ENCODE results near the gene DNAJB2.
A peak's percentile ranks its signal among the peaks of the same experiment; 100 is the strongest.
"Not testable (repeated sequence)": the region's sequence is repeated elsewhere in the genome, so short reads cannot be mapped to it uniquely, and the experiment has no call there.

The DNAJB2 gene

GRCh38 chr2:219302412-219302968 lies 23.3 kb downstream of the DNAJB2 start:
- H3K27ac ChIP-seq (ENCODE audit: low read depth, low read length) = no peak overlapping the region
- peaks cover 32% of the 10 kb centered on the region for H3K27me3 ChIP-seq (ENCODE audit: insufficient read depth, low read length)
- H3K4me3 ChIP-seq (ENCODE audit: low read depth, low read length) = no peak overlapping the region
- no peak overlapping the region for H2AFZ ChIP-seq (ENCODE audit: low read length, unreplicated experiment)
- H3K79me2 ChIP-seq (ENCODE audit: control insufficient read depth, insufficient read depth, low read length, unreplicated experiment) = no peaks in the 10 kb centered on the region
- no peaks in the 10 kb centered on the region for H3K4me1 ChIP-seq (ENCODE audit: control insufficient read depth, insufficient read depth, low read length, unreplicated experiment)
- no peaks in the 10 kb centered on the region for H3K36me3 ChIP-seq (ENCODE audit: insufficient read depth, low read length)

GRCh38 chr2:219304223-219304622 lies 25.1 kb downstream of the DNAJB2 start:
- H3K27ac ChIP-seq (ENCODE audit: low read depth, low read length) = no peak overlapping the region
- no peak overlapping the region for H2AFZ ChIP-seq (ENCODE audit: low read length, unreplicated experiment)
- no peak overlapping the region for H3K4me3 ChIP-seq (ENCODE audit: low read depth, low read length)
- H3K36me3 ChIP-seq (ENCODE audit: insufficient read depth, low read length) = no peaks in the 10 kb centered on the region
- peaks cover 5% of the 10 kb centered on the region for H3K4me1 ChIP-seq (ENCODE audit: control insufficient read depth, insufficient read depth, low read length, unreplicated experiment)
- no peaks in the 10 kb centered on the region for H3K79me2 ChIP-seq (ENCODE audit: control insufficient read depth, insufficient read depth, low read length, unreplicated experiment)
- H3K27me3 ChIP-seq (ENCODE audit: insufficient read depth, low read length) = peaks cover 35% of the 10 kb centered on the region

DNA sequence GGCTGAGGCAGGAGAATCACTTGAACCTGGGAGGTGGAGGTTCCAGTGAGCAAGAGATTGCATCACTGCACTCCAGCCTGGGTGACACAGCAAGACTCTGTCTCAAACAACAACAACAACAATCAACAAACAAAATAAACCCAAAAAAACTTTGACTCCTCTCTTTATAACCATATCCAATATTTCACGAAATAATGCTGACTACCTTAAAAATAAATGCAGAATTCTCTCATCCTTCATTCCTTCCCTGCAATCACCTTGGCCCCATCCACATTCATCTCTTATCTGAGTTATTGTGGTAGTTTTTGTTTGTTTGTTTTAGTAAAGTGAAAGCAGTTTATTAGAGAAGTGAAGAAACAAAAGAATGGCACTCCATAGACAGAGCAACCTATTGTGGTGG lies 26.9 kb downstream of the DNAJB2 start:
- Histone ChIP-seq H3K27me3 (ENCODE audit: insufficient read depth, low read length) (peaks cover 48% of the 10 kb centered on the region), H2AFZ (ENCODE audit: low read length, unreplicated experiment) (no peak overlapping the region)

GRCh38 chr2:219308142-219309101 lies 29.3 kb downstream of the DNAJB2 start:
- Histone ChIP-seq H3K4me3 (ENCODE audit: low read depth, low read length) (peak overlapping the region; percentile 77), H3K36me3 (ENCODE audit: insufficient read depth, low read length) (no peaks in the 10 kb centered on the region), H3K27ac (ENCODE audit: low read depth, low read length) (peak overlapping the region; percentile 72), H2AFZ (ENCODE audit: low read length, unreplicated experiment) (peak overlapping the region; percentile 1), H3K27me3 (ENCODE audit: insufficient read depth, low read length) (peaks cover 33% of the 10 kb centered on the region), H3K4me1 (ENCODE audit: control insufficient read depth, insufficient read depth, low read length, unreplicated experiment) (peaks cover 5% of the 10 kb centered on the region), H3K79me2 (ENCODE audit: control insufficient read depth, insufficient read depth, low read length, unreplicated experiment) (no peaks in the 10 kb centered on the region)

More for the DNA sequence above, 26.9 kb downstream of the DNAJB2 start:
- Histone ChIP-seq H3K4me1 (ENCODE audit: control insufficient read depth, insufficient read depth, low read length, unreplicated experiment) (peaks cover 5% of the 10 kb centered on the region), H3K4me3 (ENCODE audit: low read depth, low read length) (no peak overlapping the region), H3K36me3 (ENCODE audit: insufficient read depth, low read length) (no peaks in the 10 kb centered on the region), H3K27ac (ENCODE audit: low read depth, low read length) (no peak overlapping the region), H3K79me2 (ENCODE audit: control insufficient read depth, insufficient read depth, low read length, unreplicated experiment) (no peaks in the 10 kb centered on the region)

DNA sequence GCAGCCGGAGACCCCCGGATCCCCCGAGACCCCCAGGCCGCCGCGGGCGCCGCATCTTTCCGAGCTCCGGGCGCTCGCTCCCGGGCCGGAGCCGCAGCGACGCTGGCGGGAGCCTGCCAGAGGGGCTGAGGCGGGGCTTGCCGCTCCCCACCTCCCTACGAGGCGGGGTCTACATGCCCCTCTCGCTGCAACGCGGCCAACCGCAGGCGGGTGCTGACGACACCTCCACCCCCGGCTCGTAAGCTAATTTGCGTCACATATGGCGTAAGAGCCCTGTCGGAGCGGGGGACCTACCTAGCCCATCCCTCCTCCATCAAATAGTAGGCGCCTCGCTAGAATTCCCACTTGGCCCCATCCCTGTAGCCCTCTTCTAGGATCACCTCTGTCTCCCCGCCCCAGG lies 30.1 kb downstream of the DNAJB2 start, which contains the start of gene PTPRN:
TSS of gene PTPRN (minus strand) at position 124 of the 400 bp plus-strand sequence. CDS start at position 55, 69 bp downstream.
- H3K4me1 ChIP-seq (ENCODE audit: control insufficient read depth, insufficient read depth, low read length, unreplicated experiment) = peaks cover 5% of the 10 kb centered on the region
- H3K79me2 ChIP-seq (ENCODE audit: control insufficient read depth, insufficient read depth, low read length, unreplicated experiment) = no peaks in the 10 kb centered on the region
- H2AFZ ChIP-seq (ENCODE audit: low read length, unreplicated experiment) = peak within 1 kb of the TSS; percentile 29
- H3K36me3 ChIP-seq (ENCODE audit: insufficient read depth, low read length) = no peaks in the 10 kb centered on the region
- H3K27me3 ChIP-seq (ENCODE audit: insufficient read depth, low read length) = peaks cover 26% of the 10 kb centered on the region
- H3K27ac ChIP-seq (ENCODE audit: low read depth, low read length) = peak within 1 kb of the TSS; percentile 72
- peak within 1 kb of the TSS; percentile 77 for H3K4me3 ChIP-seq (ENCODE audit: low read depth, low read length)

- H3K36me3 ChIP-seq (ENCODE audit: insufficient read depth, low read length); H3K4me3 ChIP-seq (ENCODE audit: low read depth, low read length); H3K27ac ChIP-seq (ENCODE audit: low read depth, low read length); H2AFZ ChIP-seq (ENCODE audit: low read length, unreplicated experiment); H3K79me2 ChIP-seq (ENCODE audit: control insufficient read depth, insufficient read depth, low read length, unreplicated experiment); H3K4me1 ChIP-seq (ENCODE audit: control insufficient read depth, insufficient read depth, low read length, unreplicated experiment): not testable (repeated sequence)
- peaks cover 22% of the 10 kb centered on the region for H3K27me3 ChIP-seq (ENCODE audit: insufficient read depth, low read length)
Observed at GRCh38 chr2:219312683-219313263, 33.6 kb downstream of the DNAJB2 start.

GRCh38 chr2:219314804-219315468 lies 35.8 kb downstream of the DNAJB2 start:
- Histone ChIP-seq H3K4me1 (ENCODE audit: control insufficient read depth, insufficient read depth, low read length, unreplicated experiment) (no peaks in the 10 kb centered on the region), H3K79me2 (ENCODE audit: control insufficient read depth, insufficient read depth, low read length, unreplicated experiment) (no peaks in the 10 kb centered on the region), H3K4me3 (ENCODE audit: low read depth, low read length) (no peak overlapping the region), H3K27ac (ENCODE audit: low read depth, low read length) (no peak overlapping the region), H3K36me3 (ENCODE audit: insufficient read depth, low read length) (no peaks in the 10 kb centered on the region), H2AFZ (ENCODE audit: low read length, unreplicated experiment) (no peak overlapping the region), H3K27me3 (ENCODE audit: insufficient read depth, low read length) (peaks cover 15% of the 10 kb centered on the region)

- Histone ChIP-seq H3K27me3 (ENCODE audit: insufficient read depth, low read length) (peaks cover 74% of the 10 kb centered on the region), H3K4me1 (ENCODE audit: control insufficient read depth, insufficient read depth, low read length, unreplicated experiment) (no peaks in the 10 kb centered on the region), H2AFZ (ENCODE audit: low read length, unreplicated experiment) (no peak overlapping the region)
Observed at GRCh38 chr2:219323434-219323833, 44.3 kb downstream of the DNAJB2 start.

DNA sequence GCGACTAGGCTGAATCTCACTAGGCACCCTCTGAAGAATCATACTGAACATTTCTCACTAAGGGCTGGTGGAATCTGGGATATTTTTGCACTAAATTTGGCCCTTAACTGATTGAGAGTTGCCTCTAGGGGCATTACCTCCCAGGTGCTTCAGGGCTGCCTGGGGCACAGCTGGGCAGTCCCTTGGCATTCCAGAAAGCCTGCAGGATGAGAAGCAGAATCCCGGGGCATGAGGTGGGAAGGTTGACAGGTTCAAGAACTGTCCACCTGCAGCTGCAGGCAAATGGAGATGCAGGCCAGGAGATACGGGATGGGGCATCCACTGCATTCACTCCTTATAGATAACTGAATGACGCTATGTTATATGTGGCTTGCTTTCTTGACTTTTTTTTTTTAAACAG lies 46.0 kb downstream of the DNAJB2 start:
- Histone ChIP-seq H3K4me1 (ENCODE audit: control insufficient read depth, insufficient read depth, low read length, unreplicated experiment) (no peaks in the 10 kb centered on the region), H3K27me3 (ENCODE audit: insufficient read depth, low read length) (peaks cover 86% of the 10 kb centered on the region), H3K79me2 (ENCODE audit: control insufficient read depth, insufficient read depth, low read length, unreplicated experiment) (no peaks in the 10 kb centered on the region)

More at GRCh38 chr2:219323434-219323833, 44.3 kb downstream of the DNAJB2 start:
- H3K4me3 ChIP-seq (ENCODE audit: low read depth, low read length) = no peak overlapping the region
- no peak overlapping the region for H3K27ac ChIP-seq (ENCODE audit: low read depth, low read length)
- no peaks in the 10 kb centered on the region for H3K36me3 ChIP-seq (ENCODE audit: insufficient read depth, low read length)
- no peaks in the 10 kb centered on the region for H3K79me2 ChIP-seq (ENCODE audit: control insufficient read depth, insufficient read depth, low read length, unreplicated experiment)

GRCh38 chr2:219325657-219326315 lies 46.6 kb downstream of the DNAJB2 start:
- Histone ChIP-seq H3K27ac (ENCODE audit: low read depth, low read length) (no peak overlapping the region), H2AFZ (ENCODE audit: low read length, unreplicated experiment) (no peak overlapping the region), H3K4me3 (ENCODE audit: low read depth, low read length) (no peak overlapping the region), H3K4me1 (ENCODE audit: control insufficient read depth, insufficient read depth, low read length, unreplicated experiment) (no peaks in the 10 kb centered on the region), H3K79me2 (ENCODE audit: control insufficient read depth, insufficient read depth, low read length, unreplicated experiment) (no peaks in the 10 kb centered on the region), H3K27me3 (ENCODE audit: insufficient read depth, low read length) (peaks cover 93% of the 10 kb centered on the region), H3K36me3 (ENCODE audit: insufficient read depth, low read length) (no peaks in the 10 kb centered on the region)

More for the DNA sequence above, 46.0 kb downstream of the DNAJB2 start:
- no peak overlapping the region for H3K4me3 ChIP-seq (ENCODE audit: low read depth, low read length)
- no peak overlapping the region for H2AFZ ChIP-seq (ENCODE audit: low read length, unreplicated experiment)
- H3K27ac ChIP-seq (ENCODE audit: low read depth, low read length) = no peak overlapping the region
- no peaks in the 10 kb centered on the region for H3K36me3 ChIP-seq (ENCODE audit: insufficient read depth, low read length)

Measured in ACC112 (cell line).